ENCODE measurements around the gene CTXND2.
"Not testable (repeated sequence)": the region's sequence is repeated elsewhere in the genome, so short reads cannot be mapped to it uniquely, and the experiment has no call there.

CTXND2 gene

DNA sequence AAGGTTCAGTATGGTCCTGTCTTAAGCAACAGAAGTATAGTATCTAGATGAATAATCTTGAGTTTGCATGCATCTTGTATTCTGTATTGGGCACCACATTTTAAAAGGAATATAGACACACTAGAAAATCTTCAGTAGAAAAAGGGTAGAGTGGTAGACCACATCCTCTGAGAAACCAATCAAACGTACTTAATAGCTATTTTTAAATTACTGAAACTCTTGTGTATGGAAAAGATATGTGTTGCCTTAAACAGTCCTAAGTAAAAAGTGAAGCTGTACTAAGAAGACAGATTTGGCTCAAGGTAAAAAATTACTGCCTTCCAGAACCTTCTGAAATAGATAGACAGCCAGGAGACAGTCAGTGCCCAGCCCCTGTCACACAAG is 3.1 kb downstream of the CTXND2 start:
- DNase-seq (ENCODE audit: low spot score), result no peak
- no peak for FAIRE-seq

DNA sequence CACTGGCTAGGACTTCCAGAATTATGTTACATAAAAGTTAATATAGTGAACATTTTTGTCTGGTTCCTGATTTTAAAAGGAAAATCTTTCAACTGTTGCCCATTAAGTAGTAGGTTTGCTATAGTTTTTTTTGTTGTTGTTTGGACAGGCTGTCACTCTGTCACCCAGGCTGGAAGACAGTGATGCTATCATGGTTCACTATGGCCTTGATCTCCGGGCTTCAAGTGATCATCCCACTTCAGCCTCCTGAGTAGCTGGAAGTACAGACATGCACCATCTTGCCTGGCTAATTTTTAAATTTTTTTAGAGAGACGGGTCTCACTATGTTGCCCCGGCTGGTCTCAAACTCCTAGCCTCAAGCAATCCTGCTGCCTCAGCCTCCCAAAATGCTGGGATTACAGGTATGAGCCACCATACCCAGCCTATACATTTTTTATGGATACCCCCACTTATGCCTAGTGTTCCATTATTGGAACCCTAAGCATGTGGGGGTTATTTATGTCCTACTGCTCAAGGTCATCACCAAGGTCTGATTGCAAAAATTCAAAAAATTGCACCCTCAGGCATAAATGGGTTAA is 6.5 kb downstream of the CTXND2 start:
- FAIRE-seq, result no peak
- DNase-seq (ENCODE audit: low spot score), result no peak

GRCh38 chr1:150895618-150896017 is 8.7 kb downstream of the CTXND2 start:
- DNase-seq (ENCODE audit: low spot score) (peak; percentile 89), FAIRE-seq (peak; percentile 82)

DNA sequence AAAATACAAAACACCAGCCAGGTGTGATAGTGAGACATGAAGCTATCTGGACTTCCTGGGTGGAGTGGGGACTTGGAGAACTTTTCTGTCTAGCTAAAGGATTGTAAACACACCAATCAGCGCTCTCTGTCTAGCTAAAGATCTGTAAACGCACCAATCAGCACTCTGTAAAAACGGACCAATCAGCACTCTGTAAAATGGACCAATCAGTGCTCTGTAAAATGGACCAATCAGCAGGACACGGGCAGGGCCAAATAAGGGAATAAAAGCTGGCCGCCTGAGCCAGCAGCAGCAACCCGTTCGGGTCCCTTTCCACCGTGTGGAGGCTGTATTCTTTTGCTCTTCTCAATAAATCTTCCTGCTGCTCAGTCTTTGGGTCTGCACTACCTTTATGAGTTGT is 12.9 kb downstream of the CTXND2 start:
- not testable (repeated sequence) for DNase-seq (ENCODE audit: low spot score); FAIRE-seq

- FAIRE-seq (no peak), DNase-seq (ENCODE audit: low spot score) (no peak)
Observed at GRCh38 chr1:150902346-150902745, 15.4 kb downstream of the CTXND2 start.

- DNase-seq (ENCODE audit: low spot score) (no peak), FAIRE-seq (no peak)
Observed at GRCh38 chr1:150902751-150903150, 15.8 kb downstream of the CTXND2 start.

GRCh38 chr1:150905301-150905700 is 18.4 kb downstream of the CTXND2 start:
- FAIRE-seq (no peak), DNase-seq (ENCODE audit: low spot score) (no peak)

- no peak for FAIRE-seq
- DNase-seq (ENCODE audit: low spot score), result no peak
Observed at GRCh38 chr1:150906329-150906728, 19.4 kb downstream of the CTXND2 start.

GRCh38 chr1:150906813-150907212 is 19.9 kb downstream of the CTXND2 start:
- FAIRE-seq (no peak), DNase-seq (ENCODE audit: low spot score) (no peak)

DNA sequence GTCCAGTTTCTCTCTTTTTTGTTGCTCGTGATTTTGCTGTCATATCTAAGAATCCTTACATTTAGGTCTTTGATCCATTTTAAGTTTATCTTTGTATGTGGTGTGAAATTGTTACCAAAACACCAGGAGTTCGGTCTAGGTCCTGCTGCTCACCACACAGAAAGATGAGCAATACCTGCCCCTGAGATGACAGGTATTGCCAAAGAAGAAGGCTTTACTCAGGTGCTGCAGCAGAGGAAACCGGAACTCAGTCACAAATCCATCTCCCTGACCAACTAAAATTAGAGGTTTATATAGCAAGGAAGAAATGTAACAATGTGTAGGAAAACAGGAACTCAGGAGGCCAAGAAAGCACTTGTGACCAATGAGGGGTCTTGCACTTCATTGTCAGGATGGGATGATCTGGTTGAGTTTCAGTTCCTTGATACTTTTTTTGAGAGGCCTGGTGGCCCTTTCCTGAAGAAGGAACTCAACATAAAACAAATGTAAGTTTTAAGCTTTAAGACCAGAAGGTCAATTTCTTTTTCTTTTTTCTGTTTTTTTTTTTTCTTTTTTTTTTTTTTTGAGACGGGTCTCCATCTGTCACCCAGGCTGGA is 22.7 kb downstream of the CTXND2 start:
- FAIRE-seq, result no peak
- DNase-seq (ENCODE audit: low spot score), result no peak

DNA sequence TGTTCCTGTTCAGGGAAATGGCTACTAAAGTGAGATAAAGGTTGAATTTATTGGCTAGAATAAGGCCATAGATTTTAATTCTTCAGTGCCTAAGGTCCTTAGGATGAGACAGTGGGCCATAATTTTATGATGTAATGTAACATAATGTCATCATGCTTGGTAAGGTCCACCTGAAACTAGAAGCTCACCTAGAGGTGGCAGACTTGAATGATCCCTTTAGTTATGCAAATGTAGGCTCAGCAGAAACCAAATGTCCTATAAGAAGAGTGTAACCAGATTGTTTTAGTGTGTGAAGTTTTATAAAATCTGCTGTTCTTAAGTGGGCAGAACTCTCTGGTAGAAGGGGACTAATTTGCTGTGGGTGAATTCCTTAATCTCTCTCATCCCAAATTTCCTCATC is 25.7 kb downstream of the CTXND2 start:
- DNase-seq (ENCODE audit: low spot score) (no peak), FAIRE-seq (no peak)

DNA sequence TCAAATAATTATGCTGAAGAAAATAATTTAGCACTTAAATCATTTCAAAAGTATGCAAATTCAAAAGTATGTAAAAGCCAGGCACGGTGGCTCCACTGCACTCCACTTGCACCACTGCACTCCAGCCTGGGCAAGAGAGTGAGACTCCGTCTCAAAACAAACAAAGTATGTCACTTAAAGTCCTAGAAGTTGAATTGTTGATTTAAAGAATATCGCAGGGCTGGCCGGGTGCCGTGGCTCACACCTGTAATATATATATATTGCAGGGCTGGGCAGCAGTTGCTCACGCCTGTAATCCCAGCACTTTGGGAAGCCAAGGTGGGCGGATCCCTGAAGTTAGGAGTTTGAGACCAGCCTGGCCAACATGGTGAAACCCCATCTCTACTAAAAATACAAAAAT is 30.5 kb downstream of the CTXND2 start:
- DNase-seq (ENCODE audit: low spot score) (no peak), FAIRE-seq (no peak)

GRCh38 chr1:150922519-150922975 is 35.6 kb downstream of the CTXND2 start:
- DNase-seq (ENCODE audit: low spot score), result peak; percentile 92
- FAIRE-seq, result peak; percentile 93

DNA sequence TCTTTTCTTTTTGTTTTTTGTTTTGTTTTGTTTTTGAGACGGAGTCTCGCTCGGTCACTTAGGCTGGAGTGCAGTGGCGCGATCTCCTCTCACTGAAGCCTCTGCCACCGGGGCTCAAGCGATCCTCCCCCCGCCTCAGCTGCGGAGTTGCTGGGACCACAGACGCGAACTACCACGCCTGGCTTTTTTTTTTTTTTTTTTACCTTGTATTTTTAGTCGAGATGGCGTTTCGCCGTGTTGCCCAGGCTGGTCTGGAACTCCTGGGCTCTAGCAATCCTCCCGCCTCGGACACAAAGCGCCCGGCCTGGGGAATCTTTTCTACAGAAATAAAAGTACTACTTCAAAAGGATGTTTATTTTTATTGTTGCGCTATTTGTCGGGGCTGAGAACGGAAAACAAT is 38.1 kb downstream of the CTXND2 start:
- FAIRE-seq, result no peak
- DNase-seq (ENCODE audit: low spot score), result no peak

- FAIRE-seq (peak; percentile 86), DNase-seq (ENCODE audit: low spot score) (peak; percentile 96)
Observed at GRCh38 chr1:150926097-150926741, 39.3 kb downstream of the CTXND2 start, which contains the start of gene SETDB1. TSS of gene SETDB1 (plus strand) at chr1:150926363. CDS start at chr1:150927715, 1,352 bp downstream.

- DNase-seq (ENCODE audit: low spot score), result no peak
- no peak for FAIRE-seq
Observed at GRCh38 chr1:150927624-150928023, 40.7 kb downstream of the CTXND2 start.

- no peak for DNase-seq (ENCODE audit: low spot score)
- FAIRE-seq, result no peak
Observed at GRCh38 chr1:150928286-150928685, 41.4 kb downstream of the CTXND2 start.

DNA sequence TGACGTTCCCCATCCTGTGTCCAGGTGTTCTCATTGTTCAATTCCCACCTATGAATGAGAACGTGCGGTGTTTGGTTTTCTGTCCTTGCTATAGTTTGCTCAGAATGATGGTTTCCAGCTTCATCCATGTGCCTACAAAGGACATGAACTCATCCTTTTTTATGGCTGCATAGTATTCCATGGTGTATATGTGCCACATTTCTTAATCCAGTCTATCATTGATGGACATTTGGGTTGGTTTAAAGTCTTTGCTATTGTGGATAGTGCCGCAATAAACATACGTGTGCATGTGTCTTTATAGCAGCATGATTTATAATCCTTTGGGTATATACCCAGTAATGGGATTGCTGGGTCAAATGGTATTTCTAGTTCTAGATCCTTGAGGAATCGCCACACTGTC is 41.8 kb downstream of the CTXND2 start:
- not testable (repeated sequence) for FAIRE-seq; DNase-seq (ENCODE audit: low spot score)

GRCh38 chr1:150931773-150932172 is 44.8 kb downstream of the CTXND2 start:
- no peak for FAIRE-seq
- DNase-seq (ENCODE audit: low spot score), result no peak

DNA sequence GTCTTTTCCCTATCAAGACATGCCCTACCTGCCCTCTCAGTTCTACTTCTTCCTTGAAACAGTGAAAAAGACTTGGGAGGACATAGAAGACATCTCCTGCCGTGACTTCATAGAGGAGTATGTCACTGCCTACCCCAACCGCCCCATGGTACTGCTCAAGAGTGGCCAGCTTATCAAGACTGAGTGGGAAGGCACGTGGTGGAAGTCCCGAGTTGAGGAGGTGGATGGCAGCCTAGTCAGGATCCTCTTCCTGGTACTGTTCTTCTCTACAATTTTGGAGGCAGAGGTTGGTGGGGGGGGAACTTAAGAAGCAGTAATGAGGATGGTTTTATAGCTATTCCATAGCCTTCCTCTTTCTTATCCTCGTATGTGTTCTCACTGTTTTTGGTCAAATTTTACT is 57.9 kb downstream of the CTXND2 start:
- FAIRE-seq (no peak), DNase-seq (ENCODE audit: low spot score) (no peak)

GRCh38 chr1:150954708-150955107 is 67.8 kb downstream of the CTXND2 start:
- DNase-seq (ENCODE audit: low spot score), result no peak
- no peak for FAIRE-seq

DNA sequence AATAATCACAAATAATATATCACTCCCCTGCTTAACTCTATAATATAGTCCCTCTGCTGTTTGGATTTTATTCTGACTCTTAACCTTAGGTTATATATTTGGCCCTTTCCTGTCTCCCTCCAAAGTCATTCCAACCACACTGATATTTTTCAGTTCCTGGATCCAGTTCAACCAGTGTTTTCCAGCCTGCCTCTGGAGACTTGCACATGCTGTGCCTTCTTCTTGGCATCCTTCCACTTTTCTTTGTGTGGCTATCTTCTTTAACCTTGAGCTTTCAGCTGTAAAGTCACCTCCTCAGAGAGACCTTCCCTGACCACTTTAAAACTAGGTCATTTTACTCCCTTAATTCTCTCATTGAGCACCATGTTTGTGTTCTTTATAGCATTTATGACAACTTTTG is 68.3 kb downstream of the CTXND2 start:
- DNase-seq (ENCODE audit: low spot score) (no peak), FAIRE-seq (no peak)

DNA sequence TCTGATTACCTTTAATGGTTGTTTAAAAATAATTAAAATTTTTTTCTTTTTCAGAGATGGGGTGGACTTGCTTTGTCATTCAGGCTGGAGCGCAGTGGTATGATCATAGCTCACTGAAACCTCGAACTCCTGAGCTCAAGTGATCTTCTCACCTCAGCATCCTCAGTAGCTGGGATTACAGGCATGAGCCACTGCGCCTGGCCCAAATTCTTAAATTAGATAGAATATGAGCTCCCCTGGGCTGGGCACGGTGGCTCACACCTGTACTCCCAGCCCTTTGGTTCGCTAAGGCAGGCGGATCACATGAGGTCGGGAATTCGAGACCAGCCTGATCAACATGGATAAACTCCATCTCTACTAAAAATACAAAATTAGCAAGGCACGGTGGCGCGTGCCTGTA is 70.7 kb downstream of the CTXND2 start:
- FAIRE-seq, result no peak
- no peak for DNase-seq (ENCODE audit: low spot score)

Measured in RCC 7860 (cell line).